VCaP (cell line): ENCODE measurements around the gene PAPOLB.

ENCODE experiments used
- H3K27ac ChIP-seq: fragments of 450-650 bp; 2 replicates; pipeline ENCODE4 v1.5.1; 2017
- CTCF ChIP-seq: fragments of 450-650 bp; conservative IDR thresholded peaks from 2 replicates; pipeline ENCODE4 v1.5.1; 2017; ENCODE audit warnings: mild to moderate bottlenecking, moderate library complexity

The PAPOLB gene

GRCh38 chr7:4841007-4841784, 20.6 kb downstream of the PAPOLB start:
- TF ChIP-seq CTCF = no peak
- H3K27ac ChIP-seq = no peak overlapping the region

GRCh38 chr7:4840079-4840501, 21.7 kb downstream of the PAPOLB start:
- H3K27ac ChIP-seq = no peak overlapping the region
- no peak for TF ChIP-seq CTCF

DNA sequence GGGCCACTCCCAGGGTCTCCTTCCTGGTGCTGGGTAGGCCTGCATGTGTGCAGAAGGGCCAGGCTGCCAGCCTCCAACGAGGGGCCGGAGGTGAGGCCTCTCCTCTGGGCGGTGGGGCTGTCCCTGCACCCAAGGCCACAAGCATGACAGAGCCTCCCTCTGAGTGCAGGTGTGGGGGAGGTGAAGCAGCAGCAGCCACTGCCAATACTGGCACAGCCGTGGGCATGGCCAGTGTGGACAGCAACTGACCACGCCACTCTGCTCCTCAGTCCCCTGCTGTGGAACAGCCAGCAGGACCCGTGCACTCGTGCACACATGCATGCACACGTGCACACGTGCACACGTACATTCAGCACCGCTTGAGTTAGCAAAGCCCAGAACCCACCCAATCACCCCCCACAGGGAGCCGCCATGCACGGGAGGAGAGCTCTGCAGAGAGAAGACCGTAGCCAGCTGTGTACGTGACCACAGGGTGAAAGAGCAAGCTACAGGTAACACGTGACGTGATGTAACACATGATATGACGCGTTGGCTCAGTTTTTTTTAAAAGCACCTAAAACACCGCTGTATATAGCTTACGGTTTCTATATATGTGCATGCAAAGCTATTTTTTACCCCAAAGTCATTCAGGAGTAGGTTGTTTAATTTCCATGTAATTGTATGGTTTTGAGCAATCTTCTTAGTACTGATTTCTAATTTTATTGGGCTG, 23.1 kb downstream of the PAPOLB start:
- no peak overlapping the region for H3K27ac ChIP-seq
- TF ChIP-seq CTCF = no peak

DNA sequence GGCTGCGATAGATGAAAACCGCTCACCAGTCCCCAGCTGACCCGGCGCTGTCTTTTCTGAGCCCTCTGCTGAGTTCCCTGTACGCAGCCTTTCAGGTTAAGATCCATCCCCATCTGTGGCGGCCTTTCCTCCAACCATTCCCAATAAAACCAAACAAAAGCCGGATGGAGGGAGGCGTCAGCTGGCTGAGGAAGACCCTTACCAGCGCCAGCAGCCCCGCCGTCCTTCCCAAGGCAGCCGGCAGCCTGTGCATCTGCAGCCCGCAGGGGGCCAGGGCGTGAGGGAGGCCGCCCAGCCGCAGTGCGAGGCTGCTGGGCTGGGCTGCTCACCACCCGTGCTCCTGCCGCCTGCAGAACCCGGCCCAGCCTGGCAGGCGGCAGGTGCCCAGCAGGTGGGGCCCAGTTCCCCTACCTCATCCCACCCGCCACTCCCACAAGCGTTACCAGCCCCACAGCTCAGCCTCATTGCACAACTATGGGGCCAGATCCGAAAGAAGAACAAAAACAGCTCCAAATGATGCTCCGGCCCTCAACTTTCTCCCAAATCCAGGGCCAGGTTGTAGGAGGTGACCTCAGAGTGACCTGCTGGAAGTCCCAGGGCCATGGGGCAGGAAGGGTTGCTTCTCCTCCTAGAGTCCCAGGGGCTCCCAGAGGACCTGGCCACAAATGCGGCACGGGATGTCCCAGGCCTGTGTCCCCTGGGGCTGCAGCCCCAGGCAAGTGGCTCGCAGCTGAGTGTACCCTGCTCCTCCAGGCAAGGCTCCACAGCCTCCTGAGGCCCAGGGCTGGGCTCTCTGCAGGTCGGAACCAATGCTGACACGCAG, 23.8 kb downstream of the PAPOLB start:
- TF ChIP-seq CTCF = no peak

GRCh38 chr7:4837041-4837802, 24.6 kb downstream of the PAPOLB start:
- TF ChIP-seq CTCF = no peak
- no peak overlapping the region for H3K27ac ChIP-seq

More for the DNA sequence above, 23.8 kb downstream of the PAPOLB start:
- H3K27ac ChIP-seq = no peak overlapping the region

DNA sequence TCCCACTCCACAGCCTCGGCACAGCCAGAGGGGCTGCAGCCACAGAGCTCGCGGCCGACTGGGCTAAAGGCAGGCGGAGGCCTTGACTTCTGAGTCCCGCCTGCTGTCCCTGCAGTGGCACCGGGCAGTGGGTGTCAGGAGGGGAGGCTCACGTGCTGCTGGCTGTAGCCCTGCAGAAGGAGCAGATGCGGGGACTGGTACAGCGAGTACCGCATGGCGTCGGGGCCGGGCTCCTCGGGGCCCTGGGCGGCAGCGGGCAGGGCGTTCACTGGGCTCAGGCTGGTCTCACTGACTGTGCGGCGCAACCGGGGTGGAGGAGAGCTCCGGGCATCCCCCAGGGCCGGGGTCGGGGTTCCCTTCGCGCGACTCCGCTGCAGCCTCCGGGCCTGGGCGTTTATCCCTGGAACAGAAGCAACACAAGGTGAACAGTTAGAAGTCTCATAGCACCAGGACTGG, 25.6 kb downstream of the PAPOLB start:
- no peak for TF ChIP-seq CTCF
- H3K27ac ChIP-seq = no peak overlapping the region
